ENCODE measurements around the gene SH3PXD2B.

DNA sequence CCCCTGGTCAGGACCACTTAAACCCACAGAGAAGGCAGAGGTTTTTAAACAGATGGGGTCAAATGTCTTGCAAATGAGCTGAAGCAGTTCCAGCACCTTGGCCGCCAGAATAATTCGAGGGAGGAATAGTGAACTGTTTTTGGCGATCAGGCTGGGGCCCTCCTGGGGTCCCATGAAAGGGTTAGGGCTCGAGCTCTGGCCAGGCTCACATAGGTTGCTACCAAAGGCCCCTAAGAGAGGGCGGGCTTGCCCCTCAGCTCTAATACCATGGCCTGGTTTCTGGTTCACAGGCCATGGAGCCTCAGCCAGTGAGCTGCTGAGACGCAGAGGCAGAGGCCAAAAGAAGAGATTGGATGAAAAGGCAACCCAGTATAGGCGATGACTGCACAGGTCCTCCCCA, 96.0 kb downstream of the SH3PXD2B start:
- TF ChIP-seq EZH2 (IDR thresholded peaks at IDR 0.05; ENCODE audit: low read length, missing control alignments): no peak
- TF ChIP-seq, protein P1, sequence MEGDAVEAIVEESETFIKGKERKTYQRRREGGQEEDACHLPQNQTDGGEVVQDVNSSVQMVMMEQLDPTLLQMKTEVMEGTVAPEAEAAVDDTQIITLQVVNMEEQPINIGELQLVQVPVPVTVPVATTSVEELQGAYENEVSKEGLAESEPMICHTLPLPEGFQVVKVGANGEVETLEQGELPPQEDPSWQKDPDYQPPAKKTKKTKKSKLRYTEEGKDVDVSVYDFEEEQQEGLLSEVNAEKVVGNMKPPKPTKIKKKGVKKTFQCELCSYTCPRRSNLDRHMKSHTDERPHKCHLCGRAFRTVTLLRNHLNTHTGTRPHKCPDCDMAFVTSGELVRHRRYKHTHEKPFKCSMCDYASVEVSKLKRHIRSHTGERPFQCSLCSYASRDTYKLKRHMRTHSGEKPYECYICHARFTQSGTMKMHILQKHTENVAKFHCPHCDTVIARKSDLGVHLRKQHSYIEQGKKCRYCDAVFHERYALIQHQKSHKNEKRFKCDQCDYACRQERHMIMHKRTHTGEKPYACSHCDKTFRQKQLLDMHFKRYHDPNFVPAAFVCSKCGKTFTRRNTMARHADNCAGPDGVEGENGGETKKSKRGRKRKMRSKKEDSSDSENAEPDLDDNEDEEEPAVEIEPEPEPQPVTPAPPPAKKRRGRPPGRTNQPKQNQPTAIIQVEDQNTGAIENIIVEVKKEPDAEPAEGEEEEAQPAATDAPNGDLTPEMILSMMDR (conservative IDR thresholded peaks at IDR 0.05 in 1 of 2, IDR thresholded peaks at IDR 0.05 in 1 of 2; ENCODE audit: low read depth in 1 of 2, low read length in 2 of 2): no peak
